ENCODE data around the gene TDRD3. TPM values are rescaled to one million over a fixed set of nuclear protein-coding genes. Genes with fewer than 3 reads are reported as not detected.
A peak's percentile ranks its signal among the peaks of the same experiment; 100 is the strongest.

The TDRD3 gene
- 8.3 and 10.8 TPM in 2 replicates for polyA plus RNA-seq (2011; rRNA removed)
- 9.8 and 21.0 TPM in 2 replicates for polyA minus RNA-seq (2011; rRNA and poly(A)+ RNA removed)

GRCh38 chr13:60396783-60397703, at the start of gene TDRD3:
TSS of gene TDRD3 (plus strand) at chr13:60397220. CDS start at chr13:60397365, 145 bp downstream.
- TF ChIP-seq CTCF (IDR thresholded peaks at IDR 0.05; ENCODE audit: low read depth, low read length) = peak; percentile 84
- peak; percentile 62 for DNase-seq (ENCODE audit: low read depth, low spot score)
- peak within 1 kb of the TSS; percentile 87 for H3K4me3 ChIP-seq (ENCODE audit: low read depth, low read length)
- ChIA-PET CTCF (interaction anchor here (0.7 to 2.9 kb wide), 15 partner anchors 9 to 490 kb away, joined by 3 to 15 read pairs (median 5); no protein-coding TSS in a partner anchor), POLR2A (interaction anchor here (0.7 to 1.0 kb wide), 5 partner anchors 9 to 914 kb away, joined by 3 to 10 read pairs (median 3); no protein-coding TSS in a partner anchor)
- H3K27ac ChIP-seq (ENCODE audit: low read depth, low read length) = peak within 1 kb of the TSS; percentile 92
- no peaks in the 10 kb centered on the region for H3K27me3 ChIP-seq (ENCODE audit: control insufficient read depth, insufficient read depth, low read length)
- peaks cover 2% of the 10 kb centered on the region; the same call in 1 of the 2 replicates for H3K9me3 ChIP-seq (ENCODE audit: control insufficient read depth, insufficient read depth, low read length)

- POLR2A ChIA-PET = no interaction called here
- CTCF ChIA-PET = no interaction called here
- peaks cover 5% of the 10 kb centered on the region for H3K27me3 ChIP-seq (ENCODE audit: control insufficient read depth, insufficient read depth, low read length)
- DNase-seq (ENCODE audit: low read depth, low spot score) = no peak
- no peak overlapping the region for H3K4me3 ChIP-seq (ENCODE audit: low read depth, low read length)
- H3K27ac ChIP-seq (ENCODE audit: low read depth, low read length) = no peak overlapping the region
- TF ChIP-seq CTCF (IDR thresholded peaks at IDR 0.05; ENCODE audit: low read depth, low read length) = no peak
- no peaks in the 10 kb centered on the region for H3K9me3 ChIP-seq (ENCODE audit: control insufficient read depth, insufficient read depth, low read length)
These were observed 49.3 kb upstream of the TDRD3 start for GRCh38 chr13:60347690-60348089.

- ChIA-PET POLR2A (no interaction called here), CTCF (no interaction called here)
- Histone ChIP-seq H3K27me3 (ENCODE audit: control insufficient read depth, insufficient read depth, low read length) (peaks cover 5% of the 10 kb centered on the region), H3K27ac (ENCODE audit: low read depth, low read length) (no peak overlapping the region), H3K4me3 (ENCODE audit: low read depth, low read length) (no peak overlapping the region), H3K9me3 (ENCODE audit: control insufficient read depth, insufficient read depth, low read length) (no peaks in the 10 kb centered on the region)
- DNase-seq (ENCODE audit: low read depth, low spot score) = no peak
- TF ChIP-seq CTCF (IDR thresholded peaks at IDR 0.05; ENCODE audit: low read depth, low read length) = no peak
These were observed 48.9 kb upstream of the TDRD3 start for GRCh38 chr13:60348097-60348496.

GRCh38 chr13:60351326-60351725, 45.7 kb upstream of the TDRD3 start:
- no peak for TF ChIP-seq CTCF (IDR thresholded peaks at IDR 0.05; ENCODE audit: low read depth, low read length)
- H3K27me3 ChIP-seq (ENCODE audit: control insufficient read depth, insufficient read depth, low read length) = no peaks in the 10 kb centered on the region
- ChIA-PET POLR2A (no interaction called here), CTCF (no interaction called here)
- H3K27ac ChIP-seq (ENCODE audit: low read depth, low read length) = no peak overlapping the region
- H3K4me3 ChIP-seq (ENCODE audit: low read depth, low read length) = no peak overlapping the region
- peak; percentile 13 for DNase-seq (ENCODE audit: low read depth, low spot score)
- no peaks in the 10 kb centered on the region for H3K9me3 ChIP-seq (ENCODE audit: control insufficient read depth, insufficient read depth, low read length)
